ENCODE data around the gene GBP3.
A peak's percentile ranks its signal among the peaks of the same experiment; 100 is the strongest.
"Not testable (repeated sequence)": the region's sequence is repeated elsewhere in the genome, so short reads cannot be mapped to it uniquely, and the experiment has no call there.

GBP3 gene

GRCh38 chr1:88979054-88979748, 43.5 kb downstream of the GBP3 start:
- DNase-seq: no peak

DNA sequence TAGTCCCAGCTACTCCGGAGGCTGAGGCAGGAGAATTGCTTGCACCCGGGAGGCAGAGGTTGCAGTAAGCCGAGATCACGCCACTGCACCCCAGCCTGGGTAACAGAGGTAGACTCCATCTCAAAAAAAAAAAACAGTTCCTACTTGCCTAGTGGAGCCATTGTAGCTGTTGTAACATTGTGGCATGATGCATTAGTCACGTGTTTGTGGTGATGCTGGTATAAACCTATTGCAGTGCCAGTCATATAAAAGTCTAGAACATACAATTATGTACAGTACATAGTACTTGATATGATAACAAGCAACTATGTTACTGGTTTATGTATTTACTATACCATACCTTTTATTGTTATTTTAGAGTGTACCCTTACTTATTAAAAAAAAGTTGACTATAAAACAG, 46.4 kb downstream of the GBP3 start:
- DNase-seq: peak in 3 of 4 experiments; percentile 9 to 34 (median 19)

DNA sequence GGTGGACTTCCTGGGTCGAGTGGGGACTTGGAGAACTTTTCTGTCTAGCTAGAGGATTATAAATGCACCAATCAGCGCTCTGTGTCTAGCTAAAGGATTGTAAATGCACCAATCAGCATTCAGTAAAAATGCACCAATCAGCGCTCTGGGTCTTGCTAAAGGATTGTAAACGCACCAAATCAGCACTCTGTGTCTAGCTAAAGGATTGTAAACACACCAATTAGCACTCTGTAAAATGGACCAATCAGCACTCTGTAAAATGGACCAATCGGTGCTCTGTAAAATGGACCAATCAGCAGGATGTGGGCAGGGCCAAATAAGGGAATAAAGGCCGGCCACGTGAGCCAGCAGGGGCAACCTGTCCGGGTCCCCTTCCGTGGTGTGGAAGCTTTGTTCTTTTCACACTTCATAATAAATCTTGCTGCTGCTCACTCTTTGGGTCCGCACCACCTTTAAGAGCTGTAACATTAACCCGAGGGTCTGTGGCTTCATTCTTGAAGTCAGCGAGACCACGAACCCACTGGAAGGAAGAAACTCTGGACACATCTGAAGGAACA, 48.0 kb downstream of the GBP3 start:
- DNase-seq: not testable (repeated sequence)

DNA sequence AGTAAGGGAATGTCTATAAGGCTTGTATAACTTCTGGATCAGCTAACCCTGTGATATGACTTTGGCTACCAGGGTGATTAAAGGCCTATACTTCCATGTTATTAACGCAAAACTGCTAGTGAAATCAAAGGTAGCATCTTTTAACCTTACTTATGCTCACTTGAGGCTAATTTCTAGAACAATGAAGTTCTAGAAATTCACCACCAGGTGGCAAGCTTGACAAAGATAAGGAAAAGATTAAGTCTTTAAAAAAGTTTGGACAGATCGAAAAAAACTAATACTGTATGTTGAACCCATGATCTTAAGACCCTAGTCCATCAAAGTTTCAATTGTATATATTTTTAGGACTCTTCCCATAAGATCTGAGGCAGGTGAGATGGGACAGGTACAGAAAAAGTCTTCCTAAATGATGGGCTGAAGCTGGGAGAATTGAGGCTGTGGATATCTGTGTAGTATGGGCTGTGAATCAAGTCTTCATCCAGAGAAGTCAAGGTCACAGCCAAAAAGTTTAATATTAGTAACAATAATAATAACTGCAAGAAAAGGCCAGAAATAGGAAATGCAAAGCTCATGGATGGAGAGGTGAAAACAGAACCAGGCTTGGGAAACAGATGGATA, 49.0 kb downstream of the GBP3 start:
- peak; percentile 19 to 63 (median 40) for DNase-seq

- no peak for DNase-seq
These were observed 60.9 kb downstream of the GBP3 start for GRCh38 chr1:88961647-88962275.

GRCh38 chr1:88961081-88961480, 61.6 kb downstream of the GBP3 start:
- peak in 1 of 4 experiments; percentile 37 for DNase-seq

Measured in suppressor macrophage (primary cell).